SU-DHL-6 (cell line): Measurements from ENCODE around the gene GRID2.

Experiments used
- H2AFZ ChIP-seq: fragments of 200-600 bp; sonication (generic); 2 replicates; pipeline ENCODE4 v1.6.1; 2014; ENCODE audit warnings: low read depth, mild to moderate bottlenecking, moderate library complexity, mixed read lengths, antibody characterized with exemption, low read length; ENCODE audit not compliant: severe bottlenecking
- H3F3A ChIP-seq: fragments of 200-600 bp; shearing (Covaris generic); 2 replicates; pipeline ENCODE4 v1.6.0; 2016; ENCODE audit warnings: antibody characterized with exemption, mild to moderate bottlenecking; ENCODE audit not compliant: insufficient read depth
- H3K27ac ChIP-seq: fragments of 200-600 bp; sonication (generic); 2 replicates; pipeline ENCODE4 v1.5.1; 2016; ENCODE audit warnings: low read depth, mild to moderate bottlenecking, low read length, moderate library complexity, mixed read lengths
- H3K27me3 ChIP-seq: fragments of 200-600 bp; sonication (generic), shearing (Covaris generic); 2 replicates; pipeline ENCODE4 v1.6.0; 2014; ENCODE audit warnings: mild to moderate bottlenecking, low read length
- H3K36me3 ChIP-seq: fragments of 200-600 bp; sonication (generic); 2 replicates; pipeline ENCODE4 v1.6.1; 2014; ENCODE audit warnings: mild to moderate bottlenecking, low read length, mixed read lengths
- H3K4me2 ChIP-seq: fragments of 300-600, 200-600 bp; shearing (Covaris generic), sonication (generic); 2 replicates; pipeline ENCODE4 v1.6.0; 2014; ENCODE audit warnings: low read length, low read depth, mild to moderate bottlenecking; ENCODE audit not compliant: poor library complexity, severe bottlenecking
- H3K4me3 ChIP-seq: fragments of 200-600 bp; sonication (generic); 2 replicates; pipeline ENCODE4 v1.5.1; 2014; ENCODE audit warnings: antibody characterized with exemption, low read length, mild to moderate bottlenecking, mixed read lengths; ENCODE audit not compliant: insufficient read depth, poor library complexity, severe bottlenecking
- H3K79me2 ChIP-seq: fragments of 200-600 bp; sonication (generic); 2 replicates; pipeline ENCODE4 v1.6.1; 2014; ENCODE audit warnings: mild to moderate bottlenecking, low read length, moderate library complexity; ENCODE audit not compliant: insufficient read depth
- H3K9ac ChIP-seq: fragments of 200-600 bp; sonication (generic); 2 replicates; pipeline ENCODE4 v1.7.0; 2014; ENCODE audit warnings: mild to moderate bottlenecking, low read length
- H3K9me2 ChIP-seq: fragments of 200-600 bp; sonication (generic); replicated peaks from 2 replicates; pipeline ENCODE4 v1.6.1; 2014; ENCODE audit warnings: low read length; ENCODE audit not compliant: insufficient read depth
- H3K9me3 ChIP-seq: fragments of 200-600 bp; sonication (generic); 2 replicates; pipeline ENCODE4 v1.6.1; 2014; ENCODE audit warnings: low read length, mixed read lengths; ENCODE audit not compliant: insufficient read depth
- H4K20me1 ChIP-seq: fragments of 200-600 bp; sonication (generic); 2 replicates; pipeline ENCODE4 v1.6.1; 2014; ENCODE audit warnings: low read depth, mild to moderate bottlenecking, antibody characterized with exemption, low read length, moderate library complexity, mixed read lengths
- CTCF ChIP-seq: fragments of 200-600 bp; sonication (generic); IDR thresholded peaks from one replicate; pipeline ENCODE4 v1.5.1; 2017; ENCODE audit warnings: antibody characterized with exemption, mild to moderate bottlenecking, low read length, moderate library complexity; ENCODE audit not compliant: insufficient read depth, poor library complexity, severe bottlenecking
- EZH2phosphoT487 ChIP-seq: fragments of 200-600 bp; sonication (generic), shearing (Covaris generic); conservative IDR thresholded peaks from 2 replicates; pipeline ENCODE4 v1.6.1; 2018; ENCODE audit warnings: mild to moderate bottlenecking, antibody characterized with exemption, low read length, moderate library complexity, mixed read lengths

Gene GRID2

GRCh38 chr4:92651536-92651935 is 347.8 kb downstream of the GRID2 start:
- Histone ChIP-seq H3K9me2 (no peaks in the 10 kb centered on the region), H3F3A (no peaks in the 10 kb centered on the region), H2AFZ (no peak overlapping the region), H3K9me3 (no peaks in the 10 kb centered on the region), H3K4me2 (no peak overlapping the region), H3K4me3 (no peak overlapping the region), H3K79me2 (no peaks in the 10 kb centered on the region), H3K27me3 (no peaks in the 10 kb centered on the region), H3K9ac (no peak overlapping the region), H4K20me1 (no peaks in the 10 kb centered on the region), H3K36me3 (no peaks in the 10 kb centered on the region), H3K27ac (no peak overlapping the region)
- TF ChIP-seq CTCF (no peak), EZH2phosphoT487 (no peak)

- no peaks in the 10 kb centered on the region for H3K9me3 ChIP-seq
- H3K4me3 ChIP-seq = no peak overlapping the region
- TF ChIP-seq EZH2phosphoT487 = no peak
- no peak for TF ChIP-seq CTCF
- no peak overlapping the region for H3K4me2 ChIP-seq
- H3K27me3 ChIP-seq = no peaks in the 10 kb centered on the region
- no peaks in the 10 kb centered on the region for H3K36me3 ChIP-seq
- no peaks in the 10 kb centered on the region for H3K9me2 ChIP-seq
- H3F3A ChIP-seq = no peaks in the 10 kb centered on the region
- H3K27ac ChIP-seq = no peak overlapping the region
- no peaks in the 10 kb centered on the region for H4K20me1 ChIP-seq
- H3K9ac ChIP-seq = no peak overlapping the region
- H2AFZ ChIP-seq = no peak overlapping the region
- no peaks in the 10 kb centered on the region for H3K79me2 ChIP-seq
These were observed 350.3 kb downstream of the GRID2 start for GRCh38 chr4:92654084-92654483.

- Histone ChIP-seq H3K9me2 (no peaks in the 10 kb centered on the region), H3K27ac (no peak overlapping the region), H3K4me3 (no peak overlapping the region), H2AFZ (no peak overlapping the region), H3F3A (no peaks in the 10 kb centered on the region), H3K27me3 (no peaks in the 10 kb centered on the region), H3K79me2 (no peaks in the 10 kb centered on the region), H3K36me3 (no peaks in the 10 kb centered on the region), H4K20me1 (no peaks in the 10 kb centered on the region), H3K9me3 (no peaks in the 10 kb centered on the region), H3K9ac (no peak overlapping the region), H3K4me2 (no peak overlapping the region)
- TF ChIP-seq EZH2phosphoT487 = no peak
- TF ChIP-seq CTCF = no peak
These were observed 353.9 kb downstream of the GRID2 start for GRCh38 chr4:92657695-92658094.
